ENCODE data around the gene HUNK. TPM values are rescaled to one million over a fixed set of nuclear protein-coding genes. Genes with fewer than 3 reads are reported as not detected.
"Not testable (repeated sequence)": the region's sequence is repeated elsewhere in the genome, so short reads cannot be mapped to it uniquely, and the experiment has no call there.

HUNK gene
- total RNA-seq, 1 donor from 2014 or later: 60.6 TPM

GRCh38 chr21:31941694-31942093 is 68.9 kb downstream of the HUNK start:
- Mint-ChIP-seq H3K27ac (peak overlapping the region; percentile 54), H3K4me3 (no peak overlapping the region), H3K9me3 (no peaks in the 10 kb centered on the region), H3K27me3 (ENCODE audit: low read depth) (no peaks in the 10 kb centered on the region), H3K4me1 (peaks cover 68% of the 10 kb centered on the region), H3K36me3 (peaks cover 2% of the 10 kb centered on the region)
- no peak for DNase-seq (ENCODE audit: low spot score in 2 of 2, unreplicated experiment in 2 of 2)
- TF ChIP-seq, protein P1, sequence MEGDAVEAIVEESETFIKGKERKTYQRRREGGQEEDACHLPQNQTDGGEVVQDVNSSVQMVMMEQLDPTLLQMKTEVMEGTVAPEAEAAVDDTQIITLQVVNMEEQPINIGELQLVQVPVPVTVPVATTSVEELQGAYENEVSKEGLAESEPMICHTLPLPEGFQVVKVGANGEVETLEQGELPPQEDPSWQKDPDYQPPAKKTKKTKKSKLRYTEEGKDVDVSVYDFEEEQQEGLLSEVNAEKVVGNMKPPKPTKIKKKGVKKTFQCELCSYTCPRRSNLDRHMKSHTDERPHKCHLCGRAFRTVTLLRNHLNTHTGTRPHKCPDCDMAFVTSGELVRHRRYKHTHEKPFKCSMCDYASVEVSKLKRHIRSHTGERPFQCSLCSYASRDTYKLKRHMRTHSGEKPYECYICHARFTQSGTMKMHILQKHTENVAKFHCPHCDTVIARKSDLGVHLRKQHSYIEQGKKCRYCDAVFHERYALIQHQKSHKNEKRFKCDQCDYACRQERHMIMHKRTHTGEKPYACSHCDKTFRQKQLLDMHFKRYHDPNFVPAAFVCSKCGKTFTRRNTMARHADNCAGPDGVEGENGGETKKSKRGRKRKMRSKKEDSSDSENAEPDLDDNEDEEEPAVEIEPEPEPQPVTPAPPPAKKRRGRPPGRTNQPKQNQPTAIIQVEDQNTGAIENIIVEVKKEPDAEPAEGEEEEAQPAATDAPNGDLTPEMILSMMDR (IDR thresholded peaks at IDR 0.05; ENCODE audit: unreplicated experiment): no peak

GRCh38 chr21:31943561-31943960 is 70.7 kb downstream of the HUNK start:
- TF ChIP-seq, protein P1 (IDR thresholded peaks at IDR 0.05; ENCODE audit: unreplicated experiment): no peak
- DNase-seq (ENCODE audit: low spot score in 2 of 2, unreplicated experiment in 2 of 2): no peak
- Mint-ChIP-seq H3K4me1 (peaks cover 62% of the 10 kb centered on the region), H3K27me3 (ENCODE audit: low read depth) (no peaks in the 10 kb centered on the region), H3K9me3 (no peaks in the 10 kb centered on the region), H3K4me3 (no peak overlapping the region), H3K36me3 (peaks cover 14% of the 10 kb centered on the region), H3K27ac (peak overlapping the region; percentile 85)

DNA sequence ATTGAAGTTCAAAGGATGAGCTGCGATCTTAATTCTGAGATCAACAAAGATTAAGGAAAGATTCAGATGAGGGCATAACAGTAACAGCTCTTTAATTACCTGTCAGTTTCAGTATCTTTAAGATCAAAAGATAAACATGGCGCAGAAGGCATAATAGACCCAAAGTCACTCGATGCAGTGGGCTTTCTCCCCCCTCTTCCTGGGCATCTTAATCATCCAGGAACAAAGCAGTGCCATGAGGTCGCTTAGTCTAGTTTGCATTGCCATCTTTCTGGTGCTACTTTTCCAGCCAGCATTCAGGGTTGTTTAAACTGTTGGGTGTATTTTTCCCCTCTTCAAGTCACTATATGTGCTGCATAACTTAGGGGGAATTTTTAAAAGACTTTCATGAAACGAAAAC is 72.3 kb downstream of the HUNK start:
- peaks cover 24% of the 10 kb centered on the region for H3K36me3 Mint-ChIP-seq
- no peaks in the 10 kb centered on the region for H3K27me3 Mint-ChIP-seq (ENCODE audit: low read depth)
- peaks cover 65% of the 10 kb centered on the region for H3K4me1 Mint-ChIP-seq
- TF ChIP-seq, protein P1 (IDR thresholded peaks at IDR 0.05; ENCODE audit: unreplicated experiment): no peak
- no peak for DNase-seq (ENCODE audit: low spot score in 2 of 2, unreplicated experiment in 2 of 2)
- H3K9me3 Mint-ChIP-seq: no peaks in the 10 kb centered on the region
- H3K4me3 Mint-ChIP-seq: peak overlapping the region; percentile 31
- H3K27ac Mint-ChIP-seq: peak overlapping the region; percentile 85

- H3K9me3 Mint-ChIP-seq: no peaks in the 10 kb centered on the region
- DNase-seq (ENCODE audit: low spot score in 2 of 2, unreplicated experiment in 2 of 2): no peak
- peak overlapping the region; percentile 31 for H3K4me3 Mint-ChIP-seq
- peaks cover 26% of the 10 kb centered on the region for H3K36me3 Mint-ChIP-seq
- H3K27me3 Mint-ChIP-seq (ENCODE audit: low read depth): no peaks in the 10 kb centered on the region
- H3K4me1 Mint-ChIP-seq: peaks cover 65% of the 10 kb centered on the region
- peak overlapping the region; percentile 85 for H3K27ac Mint-ChIP-seq
- TF ChIP-seq, protein P1 (IDR thresholded peaks at IDR 0.05; ENCODE audit: unreplicated experiment): no peak
These were observed 72.7 kb downstream of the HUNK start for GRCh38 chr21:31945546-31945945.

DNA sequence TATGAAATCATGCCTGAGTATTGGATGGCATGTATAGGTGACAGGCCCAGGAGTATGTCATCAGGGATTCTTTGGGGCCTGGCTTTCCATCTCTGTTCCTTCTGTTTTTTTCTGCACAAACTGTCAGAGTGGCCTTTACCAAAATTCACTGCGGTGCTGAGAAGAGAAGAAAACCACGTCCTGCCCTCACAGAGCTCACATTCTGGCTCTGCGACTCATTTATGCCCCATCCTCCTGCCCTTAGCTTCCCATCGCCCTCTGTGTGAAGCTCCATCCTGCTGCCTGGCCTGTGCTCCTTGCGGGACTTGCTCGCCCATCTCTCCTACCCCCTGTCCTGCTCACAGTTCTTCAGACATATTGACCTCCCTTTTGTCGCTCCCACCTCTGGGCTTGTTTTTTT is 73.4 kb downstream of the HUNK start:
- TF ChIP-seq, protein P1 (IDR thresholded peaks at IDR 0.05; ENCODE audit: unreplicated experiment): no peak
- Mint-ChIP-seq H3K36me3 (peaks cover 30% of the 10 kb centered on the region), H3K4me3 (no peak overlapping the region), H3K27me3 (ENCODE audit: low read depth) (no peaks in the 10 kb centered on the region), H3K9me3 (no peaks in the 10 kb centered on the region), H3K4me1 (peaks cover 63% of the 10 kb centered on the region), H3K27ac (peak overlapping the region; percentile 85)
- DNase-seq (ENCODE audit: low spot score in 2 of 2, unreplicated experiment in 2 of 2): no peak

GRCh38 chr21:31946876-31947550 is 74.2 kb downstream of the HUNK start:
- not testable (repeated sequence) for DNase-seq (ENCODE audit: low spot score in 2 of 2, unreplicated experiment in 2 of 2); H3K9me3 Mint-ChIP-seq; H3K4me3 Mint-ChIP-seq

More at GRCh38 chr21:31946876-31947550, 74.2 kb downstream of the HUNK start:
- Mint-ChIP-seq H3K27ac (peak overlapping the region; percentile 83), H3K36me3 (peaks cover 36% of the 10 kb centered on the region), H3K4me1 (peaks cover 63% of the 10 kb centered on the region)
- not testable (repeated sequence) for H3K27me3 Mint-ChIP-seq (ENCODE audit: low read depth)
